Transverse colon (tissue), 4 donors: Measurements from ENCODE around the gene PHKA2. TPM values are rescaled to one million over a fixed set of nuclear protein-coding genes. Genes with fewer than 3 reads are reported as not detected.

ENCODE experiments used
- DNase-seq: peaks from one replicate; pipeline ENCODE4 v3.0.0-alpha.2; 2019
- H3K27ac ChIP-seq, 4 donors: fragments of 200-600 bp; sonication (generic); 2 replicates each; pipeline ENCODE4 v1.5.1; 2016 to 2018; ENCODE audit warnings: inconsistent platforms in 4 of 4
- H3K27me3 ChIP-seq: fragments of 200-600 bp; sonication (generic); 2 replicates; pipeline ENCODE4 v1.5.1; 2017; ENCODE audit warnings: inconsistent platforms
- H3K36me3 ChIP-seq, 4 donors: fragments of 200-600 bp; sonication (generic); 2 replicates each; pipeline ENCODE4 v1.5.1; 2017 to 2019; ENCODE audit warnings: inconsistent platforms in 4 of 4
- H3K4me1 ChIP-seq, 4 donors: fragments of 200-600 bp; sonication (generic); 2 replicates each; pipeline ENCODE4 v1.5.1; 2017 to 2020; ENCODE audit warnings: inconsistent platforms in 4 of 4
- H3K4me3 ChIP-seq, 4 donors: fragments of 200-600 bp; sonication (generic); 1 replicate in 1 of 4; 2 replicates in 3 of 4; pipeline versions ENCODE4 v1.5.1 to v1.6.1; 2017 to 2019; ENCODE audit warnings: inconsistent platforms in 4 of 4
- H3K9me3 ChIP-seq, 2 donors: fragments of 200-600 bp; sonication (generic); 2 replicates each; pipeline ENCODE4 v1.5.1; 2017 to 2019; ENCODE audit warnings: inconsistent platforms in 2 of 2
- CTCF ChIP-seq, 5 experiments: fragments of 200-600 bp in 3 of 5; fragments of 450-650 bp in 2 of 5; sonication (generic) in 3 of 5; IDR thresholded peaks; 1 replicate in 2 of 5; 2 replicates in 3 of 5; pipeline ENCODE4 v1.5.1; 2016 to 2017; ENCODE audit warnings: antibody characterized with exemption in 5 of 5, inconsistent platforms in 3 of 5, mild to moderate bottlenecking in 2 of 5, moderate library complexity in 1 of 5
- EP300 ChIP-seq: sonication (generic); formaldehyde crosslinking; IDR thresholded peaks from one replicate; pipeline ENCODE4 v1.6.1; 2017; ENCODE audit warnings: antibody characterized with exemption, low read depth
- POLR2A ChIP-seq: fragments of 450-650 bp; IDR thresholded peaks from one replicate; pipeline ENCODE4 v1.6.1; 2016; ENCODE audit warnings: antibody characterized with exemption, mild to moderate bottlenecking, moderate library complexity
- POLR2AphosphoS5 ChIP-seq, 3 donors: sonication (generic); formaldehyde crosslinking; IDR thresholded peaks; one replicate each; pipeline ENCODE4 v1.6.1; 2016; ENCODE audit warnings: antibody characterized with exemption in 3 of 3
- WGBS, 2 donors: methylation state at CpG; one replicate each; pipeline ENCODE4 v1.1.5; 2018; ENCODE audit warnings: low coverage in 1 of 2; 5-methylcytosine and 5-hydroxymethylcytosine counted together
- in situ Hi-C, 4 donors: fragments of 200-750 bp; cut with MboI; loops; one replicate each; pipeline versions ENCODE4 v1.15.0 to v1.15.1; 2017; ENCODE audit warnings: low sequenced_read_pairs in 3 of 4, low pct_ligation_motif_present in 1 of 4, low pct_unique_long_range_greater_than_20kb in 1 of 4
- intact Hi-C: fragments of 100-400 bp; cut with DNase I; formaldehyde crosslinking; loops from one replicate; pipeline ENCODE4 v1.15.1; 2023; ENCODE audit warnings: low total_unique reads
- total RNA-seq, 4 donors: library from RNA; depleted of rRNA; stranded (reverse); fragments of >200 nt; gene quantifications; one replicate each; pipeline ENCODE4 v1.1.0, GENCODE V29; 2016

PHKA2 gene
- total RNA-seq, 4 donors from 2014 or later = 23.8 to 46.4 (median 30.4) TPM

- Histone ChIP-seq H3K36me3 (no peaks in the 10 kb centered on the region), H3K4me3 (no peak overlapping the region), H3K27ac (no peak overlapping the region), H3K27me3 (no peaks in the 10 kb centered on the region), H3K9me3 (no peaks in the 10 kb centered on the region), H3K4me1 (no peaks in the 10 kb centered on the region)
- DNase-seq = no peak
- intact Hi-C loops (no loop called here), in situ Hi-C loops (no loop called here)
- TF ChIP-seq CTCF (IDR thresholded peaks at IDR 0.05) (peak in 1 of 5 experiments; percentile 7), EP300 (no peak)
- WGBS, 2 donors = 71% methylated on average over 4 of the region's 4 CpGs; no CpG with 5 or more reads in 1 of the 2 donors
These were observed 22.0 kb upstream of the PHKA2 start for GRCh38 chrX:19005909-19006308.

GRCh38 chrX:19003756-19004155 is 19.8 kb upstream of the PHKA2 start:
- H3K27ac ChIP-seq = no peak overlapping the region
- no peak overlapping the region for H3K4me3 ChIP-seq
- no peaks in the 10 kb centered on the region for H3K4me1 ChIP-seq
- no peaks in the 10 kb centered on the region for H3K27me3 ChIP-seq
- 88 to 90% methylated on average over 4 to 5 of the region's 5 CpGs for WGBS, 2 donors
- in situ Hi-C loops = no loop called here
- H3K9me3 ChIP-seq = no peaks in the 10 kb centered on the region
- DNase-seq = no peak
- intact Hi-C loops = no loop called here
- no peak for TF ChIP-seq POLR2AphosphoS5 (IDR thresholded peaks at IDR 0.05)
- TF ChIP-seq POLR2A = no peak
- no peak for TF ChIP-seq EP300
- TF ChIP-seq CTCF (IDR thresholded peaks at IDR 0.05) = no peak
- H3K36me3 ChIP-seq = no peaks in the 10 kb centered on the region

- in situ Hi-C loops (loop anchor here in 1 of 4 donors (25.0 kb wide), 1 partner anchor 339 kb away; the partner anchor contains the start of gene PDHA1), intact Hi-C loops (no loop called here)
- Histone ChIP-seq H3K9me3 (no peaks in the 10 kb centered on the region), H3K4me1 (no peaks in the 10 kb centered on the region), H3K36me3 (no peaks in the 10 kb centered on the region), H3K27ac (no peak overlapping the region), H3K27me3 (no peaks in the 10 kb centered on the region), H3K4me3 (no peak overlapping the region)
- no peak for DNase-seq
- WGBS, 2 donors = 39% methylated on average over 1 of the region's 1 CpG; no CpG with 5 or more reads in 1 of the 2 donors
- TF ChIP-seq POLR2A (no peak), POLR2AphosphoS5 (IDR thresholded peaks at IDR 0.05) (no peak), CTCF (IDR thresholded peaks at IDR 0.05) (no peak), EP300 (no peak)
These were observed 14.7 kb upstream of the PHKA2 start for GRCh38 chrX:18998653-18999052.

- no peak for DNase-seq
- intact Hi-C loops = no loop called here
- H3K27me3 ChIP-seq = no peaks in the 10 kb centered on the region
- in situ Hi-C loops = loop anchor here in 1 of 4 donors (25.0 kb wide), 1 partner anchor 339 kb away; the partner anchor contains the start of gene PDHA1
- TF ChIP-seq POLR2A (no peak), EP300 (no peak), POLR2AphosphoS5 (IDR thresholded peaks at IDR 0.05) (no peak), CTCF (IDR thresholded peaks at IDR 0.05) (no peak)
- no peak overlapping the region for H3K27ac ChIP-seq
- no peak overlapping the region for H3K4me3 ChIP-seq
- no peaks in the 10 kb centered on the region for H3K9me3 ChIP-seq
- WGBS, 2 donors = 51% methylated on average over 4 of the region's 4 CpGs; no CpG with 5 or more reads in 1 of the 2 donors
- H3K36me3 ChIP-seq = no peaks in the 10 kb centered on the region
- H3K4me1 ChIP-seq = no peaks in the 10 kb centered on the region
These were observed 14.0 kb upstream of the PHKA2 start for GRCh38 chrX:18997916-18998315.
